Gastroesophageal sphincter (tissue), 4 donors: ENCODE data around the gene SATB2. TPM values are rescaled to one million over a fixed set of nuclear protein-coding genes. Genes with fewer than 3 reads are reported as not detected.

Source experiments
- ATAC-seq: fragments of 150-250 bp; one replicate; pipeline ENCODE4 v1.9.1; 2016; ENCODE audit warnings: mild to moderate bottlenecking, moderate library complexity
- H3K27ac ChIP-seq, 4 donors: fragments of 200-600 bp; sonication (generic) in 3 of 4; 1 replicate in 3 of 4; 2 replicates in 1 of 4; pipeline ENCODE4 v1.5.1; 2016 to 2019
- H3K27me3 ChIP-seq: fragments of 200-600 bp; sonication (generic); one replicate; pipeline ENCODE4 v1.5.1; 2019
- H3K36me3 ChIP-seq, 2 donors: fragments of 200-600 bp; sonication (generic); one replicate each; pipeline ENCODE4 v1.5.1; 2019; ENCODE audit warnings: control low read depth in 1 of 2
- H3K4me1 ChIP-seq, 3 donors: fragments of 200-600 bp; sonication (generic); 1 replicate in 2 of 3; 2 replicates in 1 of 3; pipeline ENCODE4 v1.5.1; 2016 to 2019; ENCODE audit warnings: control low read depth in 2 of 3
- H3K4me3 ChIP-seq, 2 donors: fragments of 200-600 bp; sonication (generic); one replicate each; pipeline ENCODE4 v1.5.1; 2019; ENCODE audit warnings: mild to moderate bottlenecking in 1 of 2, moderate library complexity in 1 of 2
- H3K9me3 ChIP-seq, 3 donors: fragments of 200-600 bp; sonication (generic); one replicate each; pipeline ENCODE4 v1.5.1; 2017 to 2019; ENCODE audit warnings: control low read depth in 2 of 3
- CTCF ChIP-seq, 4 experiments: fragments of 200-600 bp in 2 of 4; fragments of 450-650 bp in 2 of 4; sonication (generic) in 1 of 4; IDR thresholded peaks; one replicate each; pipeline ENCODE4 v1.5.1; 2017 to 2019; ENCODE audit warnings: antibody characterized with exemption in 4 of 4, mild to moderate bottlenecking in 2 of 4, moderate library complexity in 2 of 4
- EP300 ChIP-seq: sonication (generic); formaldehyde crosslinking; IDR thresholded peaks from one replicate; pipeline ENCODE4 v1.6.1; 2017; ENCODE audit warnings: antibody characterized with exemption, mild to moderate bottlenecking
- POLR2A ChIP-seq, 2 donors: fragments of 450-650 bp; IDR thresholded peaks; one replicate each; pipeline ENCODE4 v1.6.1; 2017; ENCODE audit warnings: antibody characterized with exemption in 2 of 2, mild to moderate bottlenecking in 2 of 2, moderate library complexity in 1 of 2
- POLR2AphosphoS5 ChIP-seq: sonication (generic); formaldehyde crosslinking; IDR thresholded peaks from one replicate; pipeline ENCODE4 v1.6.1; 2017; ENCODE audit warnings: antibody characterized with exemption
- WGBS, 2 donors: methylation state at CpG; one replicate each; pipeline ENCODE4 v1.1.5; 2018; ENCODE audit warnings: low coverage in 1 of 2; 5-methylcytosine and 5-hydroxymethylcytosine counted together
- total RNA-seq, 4 donors: library from RNA; depleted of rRNA; stranded (reverse); fragments of >200 nt; gene quantifications; one replicate each; pipeline ENCODE4 v1.1.0, GENCODE V29; 2016

Gene SATB2
- total RNA-seq, 4 donors from 2014 or later, result 2.2 to 6.7 (median 3.4) TPM

GRCh38 chr2:199462956-199463692 is 5.4 kb upstream of the SATB2 start:
- ATAC-seq, result peak; percentile 31
- no peaks in the 10 kb centered on the region for H3K9me3 ChIP-seq
- whole genome bisulfite sequencing, 2 donors, result 6% methylated on average over 3 of the region's 63 CpGs; no CpG with 5 or more reads in 1 of the 2 donors
- no peaks in the 10 kb centered on the region for H3K36me3 ChIP-seq
- H3K27ac ChIP-seq, result no peak overlapping the region
- peaks cover 83% of the 10 kb centered on the region for H3K27me3 ChIP-seq
- TF ChIP-seq CTCF (IDR thresholded peaks at IDR 0.05), result peak in 3 of 4 experiments; percentile 43 to 82 (median 60)
- TF ChIP-seq POLR2A (IDR thresholded peaks at IDR 0.05), result no peak
- TF ChIP-seq EP300, result no peak
- peak overlapping the region in 1 of 2 donors; percentile 49 for H3K4me3 ChIP-seq
- peaks cover 0 to 58% (median 20%) of the 10 kb centered on the region in 3 donors for H3K4me1 ChIP-seq

GRCh38 chr2:199462347-199462955 is 4.7 kb upstream of the SATB2 start:
- 6 to 8% methylated on average over 2 to 9 of the region's 46 CpGs for WGBS, 2 donors
- TF ChIP-seq POLR2A (IDR thresholded peaks at IDR 0.05) (no peak), POLR2AphosphoS5 (no peak), CTCF (IDR thresholded peaks at IDR 0.05) (no peak), EP300 (no peak)
- H3K9me3 ChIP-seq, result no peaks in the 10 kb centered on the region
- no peak for ATAC-seq
- no peak overlapping the region for H3K27ac ChIP-seq
- peaks cover 0 to 62% (median 26%) of the 10 kb centered on the region in 3 donors for H3K4me1 ChIP-seq
- H3K36me3 ChIP-seq, result no peaks in the 10 kb centered on the region
- peaks cover 83% of the 10 kb centered on the region for H3K27me3 ChIP-seq
- peak overlapping the region in 1 of 2 donors; percentile 49 for H3K4me3 ChIP-seq

DNA sequence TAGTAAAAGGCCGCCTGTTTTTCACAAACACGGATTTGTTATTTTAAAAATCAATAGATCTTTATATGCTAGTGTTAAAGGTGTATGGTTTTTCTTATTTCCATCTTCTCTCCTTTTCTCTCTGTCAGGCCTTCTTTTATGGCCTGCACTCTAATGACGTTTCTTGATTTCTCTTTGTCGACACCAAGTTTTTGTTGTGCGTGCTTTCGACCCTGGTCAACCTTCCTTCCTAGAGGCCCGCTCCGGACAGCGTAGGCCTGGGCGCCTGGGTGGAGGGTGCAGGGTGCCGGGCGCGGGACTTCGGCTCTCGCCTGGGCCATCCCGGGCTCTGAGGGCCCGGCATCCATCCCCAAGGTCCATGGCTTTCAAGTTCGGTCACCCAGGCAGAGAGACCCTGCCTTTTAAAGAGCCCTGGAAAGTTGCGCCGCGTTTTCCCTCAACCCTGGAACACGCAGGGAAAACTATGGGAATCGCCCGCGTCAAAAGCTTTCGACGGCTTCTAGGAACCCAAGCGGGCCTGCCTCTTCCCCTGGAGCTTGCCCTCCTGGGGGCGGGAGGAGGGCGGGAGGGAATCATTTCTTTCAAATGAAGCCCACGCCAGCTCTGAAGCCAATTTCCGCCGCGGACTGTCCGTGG is 4.1 kb upstream of the SATB2 start:
- H3K27ac ChIP-seq, result no peak overlapping the region
- H3K4me1 ChIP-seq, result peaks cover 0 to 62% (median 33%) of the 10 kb centered on the region in 3 donors

DNA sequence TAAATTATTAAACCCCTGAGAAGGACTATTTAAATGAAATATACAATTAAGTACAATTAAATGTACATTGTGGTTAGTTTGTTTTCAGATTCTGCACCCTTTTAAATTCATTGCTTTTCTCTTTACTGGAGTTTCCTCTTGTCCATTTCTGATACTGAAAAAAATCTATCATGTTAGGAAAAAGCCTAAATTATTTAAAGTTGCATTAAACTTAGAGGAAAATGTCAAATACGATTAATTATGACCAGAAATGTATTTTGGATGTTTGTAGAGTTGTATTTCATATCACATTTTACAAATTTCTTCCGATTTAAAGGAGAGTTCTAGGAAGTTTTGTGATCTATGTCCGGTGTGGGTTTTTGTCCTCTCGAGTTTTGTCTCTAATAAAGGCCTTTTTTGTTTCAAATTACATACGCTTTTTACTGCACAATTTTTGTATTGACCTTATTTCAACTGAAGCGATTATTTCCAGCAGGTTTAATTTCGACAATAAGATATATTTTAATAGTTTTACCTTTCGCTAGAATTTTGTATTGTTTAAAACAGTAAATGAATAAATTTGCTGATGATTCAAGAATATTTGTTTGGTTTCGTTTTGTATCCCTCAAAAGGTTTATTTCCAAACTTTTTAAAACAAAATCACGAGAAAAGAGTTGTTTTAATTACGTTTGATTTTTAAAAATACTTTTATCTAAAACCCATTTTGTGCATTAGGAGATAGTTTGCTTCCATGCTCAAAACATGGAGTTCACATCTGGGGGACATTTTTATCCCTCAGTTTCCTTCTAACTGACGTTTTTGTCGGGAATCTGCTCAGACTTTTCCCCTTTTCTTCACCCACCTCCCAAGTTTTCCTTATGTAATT is 3.3 kb upstream of the SATB2 start:
- 17 to 20% methylated on average over 13 of the region's 13 CpGs for WGBS, 2 donors
- Histone ChIP-seq H3K27me3 (peaks cover 83% of the 10 kb centered on the region), H3K27ac (no peak overlapping the region), H3K4me1 (peaks cover 0 to 68% (median 39%) of the 10 kb centered on the region in 3 donors), H3K4me3 (no peak overlapping the region), H3K9me3 (no peaks in the 10 kb centered on the region), H3K36me3 (no peaks in the 10 kb centered on the region)
- TF ChIP-seq EP300 (no peak), POLR2AphosphoS5 (no peak), CTCF (IDR thresholded peaks at IDR 0.05) (no peak), POLR2A (IDR thresholded peaks at IDR 0.05) (no peak)
- ATAC-seq, result no peak

More for the DNA sequence above, 4.1 kb upstream of the SATB2 start:
- no peak for ATAC-seq
- Histone ChIP-seq H3K4me3 (no peak overlapping the region), H3K36me3 (no peaks in the 10 kb centered on the region), H3K27me3 (peaks cover 83% of the 10 kb centered on the region), H3K9me3 (no peaks in the 10 kb centered on the region)
- no peak for TF ChIP-seq POLR2A (IDR thresholded peaks at IDR 0.05)
- no peak for TF ChIP-seq CTCF (IDR thresholded peaks at IDR 0.05)
- TF ChIP-seq POLR2AphosphoS5, result no peak
- TF ChIP-seq EP300, result no peak
- WGBS, 2 donors, result 15 to 22% methylated on average over 2 to 10 of the region's 35 CpGs
